Transverse colon (tissue), 4 donors: ENCODE data around the gene MOB3B.

Experiments
- POLR2A ChIP-seq: fragments of 450-650 bp; IDR thresholded peaks from one replicate; pipeline ENCODE4 v1.6.1; 2016; ENCODE audit warnings: antibody characterized with exemption, mild to moderate bottlenecking, moderate library complexity
- POLR2AphosphoS5 ChIP-seq, 3 donors: sonication (generic); formaldehyde crosslinking; IDR thresholded peaks; one replicate each; pipeline ENCODE4 v1.6.1; 2016; ENCODE audit warnings: antibody characterized with exemption in 3 of 3
- TF ChIP-seq, protein P1 (sequence below), 5 experiments: fragments of 200-600 bp in 3 of 5; fragments of 450-650 bp in 2 of 5; sonication (generic) in 3 of 5; IDR thresholded peaks; 1 replicate in 2 of 5; 2 replicates in 3 of 5; pipeline ENCODE4 v1.5.1; 2016 to 2017; ENCODE audit warnings: antibody characterized with exemption in 5 of 5, inconsistent platforms in 3 of 5, mild to moderate bottlenecking in 2 of 5, moderate library complexity in 1 of 5

- TF ChIP-seq, protein P1, sequence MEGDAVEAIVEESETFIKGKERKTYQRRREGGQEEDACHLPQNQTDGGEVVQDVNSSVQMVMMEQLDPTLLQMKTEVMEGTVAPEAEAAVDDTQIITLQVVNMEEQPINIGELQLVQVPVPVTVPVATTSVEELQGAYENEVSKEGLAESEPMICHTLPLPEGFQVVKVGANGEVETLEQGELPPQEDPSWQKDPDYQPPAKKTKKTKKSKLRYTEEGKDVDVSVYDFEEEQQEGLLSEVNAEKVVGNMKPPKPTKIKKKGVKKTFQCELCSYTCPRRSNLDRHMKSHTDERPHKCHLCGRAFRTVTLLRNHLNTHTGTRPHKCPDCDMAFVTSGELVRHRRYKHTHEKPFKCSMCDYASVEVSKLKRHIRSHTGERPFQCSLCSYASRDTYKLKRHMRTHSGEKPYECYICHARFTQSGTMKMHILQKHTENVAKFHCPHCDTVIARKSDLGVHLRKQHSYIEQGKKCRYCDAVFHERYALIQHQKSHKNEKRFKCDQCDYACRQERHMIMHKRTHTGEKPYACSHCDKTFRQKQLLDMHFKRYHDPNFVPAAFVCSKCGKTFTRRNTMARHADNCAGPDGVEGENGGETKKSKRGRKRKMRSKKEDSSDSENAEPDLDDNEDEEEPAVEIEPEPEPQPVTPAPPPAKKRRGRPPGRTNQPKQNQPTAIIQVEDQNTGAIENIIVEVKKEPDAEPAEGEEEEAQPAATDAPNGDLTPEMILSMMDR (IDR thresholded peaks at IDR 0.05) = no peak
- TF ChIP-seq POLR2A (no peak), POLR2AphosphoS5 (IDR thresholded peaks at IDR 0.05) (no peak)
Measured at GRCh38 chr9:27514551-27514950, 15.1 kb downstream of the MOB3B start.
